Suprapubic skin (tissue), 4 donors: ENCODE results near the gene TMEM163. TPM values are rescaled to one million over a fixed set of nuclear protein-coding genes. Genes with fewer than 3 reads are reported as not detected.

Experiments
- DNase-seq, 2 donors: peaks; one replicate each; pipeline ENCODE4 v3.0.0-alpha.2; 2019; ENCODE audit warnings: low spot score in 2 of 2
- H3K27ac ChIP-seq: fragments of 200-600 bp; sonication (generic); one replicate; pipeline ENCODE4 v1.5.1; 2019
- H3K27me3 ChIP-seq: fragments of 200-600 bp; sonication (generic); one replicate; pipeline ENCODE4 v1.5.1; 2019
- H3K36me3 ChIP-seq: fragments of 200-600 bp; sonication (generic); one replicate; pipeline ENCODE4 v1.5.1; 2019
- H3K4me1 ChIP-seq: fragments of 200-600 bp; sonication (generic); one replicate; pipeline ENCODE4 v1.5.1; 2019
- H3K4me3 ChIP-seq: fragments of 200-600 bp; sonication (generic); one replicate; pipeline ENCODE4 v1.5.1; 2019; ENCODE audit warnings: mild to moderate bottlenecking
- H3K9me3 ChIP-seq: fragments of 200-600 bp; sonication (generic); one replicate; pipeline ENCODE4 v1.5.1; 2019
- EP300 ChIP-seq: sonication (generic); formaldehyde crosslinking; IDR thresholded peaks from one replicate; pipeline ENCODE4 v1.6.1; 2017; ENCODE audit warnings: antibody characterized with exemption
- POLR2A ChIP-seq, 2 donors: fragments of 450-650 bp; IDR thresholded peaks; one replicate each; pipeline ENCODE4 v1.6.1; 2017; ENCODE audit warnings: antibody characterized with exemption in 2 of 2, mild to moderate bottlenecking in 2 of 2, moderate library complexity in 2 of 2
- POLR2AphosphoS5 ChIP-seq, 3 donors: sonication (generic); formaldehyde crosslinking; IDR thresholded peaks; one replicate each; pipeline ENCODE4 v1.6.1; 2017; ENCODE audit warnings: antibody characterized with exemption in 3 of 3
- WGBS: methylation state at CpG from one replicate; pipeline ENCODE4 v1.1.5; 2018; 5-methylcytosine and 5-hydroxymethylcytosine counted together
- total RNA-seq, 4 donors: library from RNA; depleted of rRNA; stranded (reverse); fragments of >200 nt; gene quantifications; one replicate each; pipeline ENCODE4 v1.1.0, GENCODE V29; 2016
- TF ChIP-seq, protein P1 (sequence below), 2 donors: fragments of 200-600 bp in 1 of 2; fragments of 450-650 bp in 1 of 2; sonication (generic) in 1 of 2; IDR thresholded peaks; one replicate each; pipeline ENCODE4 v1.5.1; 2016 to 2019; ENCODE audit warnings: antibody characterized with exemption in 2 of 2, mild to moderate bottlenecking in 1 of 2, moderate library complexity in 1 of 2

The TMEM163 gene
- total RNA-seq, 4 donors from 2014 or later = 0.23 to 0.72 TPM; not detected in 2

DNA sequence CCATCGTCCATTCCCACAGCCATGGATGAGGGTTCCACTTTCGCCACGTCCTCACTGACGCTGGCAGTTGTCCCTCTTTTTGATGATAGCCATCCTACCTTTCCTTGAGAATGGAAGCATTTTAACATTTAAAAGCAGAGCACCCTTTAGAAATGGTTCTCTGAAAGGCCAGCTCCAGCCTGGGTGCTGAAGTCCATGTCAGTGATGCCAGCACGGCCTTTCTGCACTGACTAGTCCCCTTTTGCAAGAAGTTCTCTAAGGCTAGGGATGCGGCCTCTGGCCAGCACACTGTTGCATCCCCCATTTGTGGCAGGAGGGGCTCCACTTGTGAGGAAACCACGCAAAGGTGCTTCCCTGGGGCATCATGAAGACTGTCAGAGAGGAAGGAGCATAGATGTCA lies 261.4 kb downstream of the TMEM163 start:
- TF ChIP-seq POLR2A (IDR thresholded peaks at IDR 0.05) (no peak), EP300 (no peak), POLR2AphosphoS5 (IDR thresholded peaks at IDR 0.05) (no peak)
- TF ChIP-seq, protein P1, sequence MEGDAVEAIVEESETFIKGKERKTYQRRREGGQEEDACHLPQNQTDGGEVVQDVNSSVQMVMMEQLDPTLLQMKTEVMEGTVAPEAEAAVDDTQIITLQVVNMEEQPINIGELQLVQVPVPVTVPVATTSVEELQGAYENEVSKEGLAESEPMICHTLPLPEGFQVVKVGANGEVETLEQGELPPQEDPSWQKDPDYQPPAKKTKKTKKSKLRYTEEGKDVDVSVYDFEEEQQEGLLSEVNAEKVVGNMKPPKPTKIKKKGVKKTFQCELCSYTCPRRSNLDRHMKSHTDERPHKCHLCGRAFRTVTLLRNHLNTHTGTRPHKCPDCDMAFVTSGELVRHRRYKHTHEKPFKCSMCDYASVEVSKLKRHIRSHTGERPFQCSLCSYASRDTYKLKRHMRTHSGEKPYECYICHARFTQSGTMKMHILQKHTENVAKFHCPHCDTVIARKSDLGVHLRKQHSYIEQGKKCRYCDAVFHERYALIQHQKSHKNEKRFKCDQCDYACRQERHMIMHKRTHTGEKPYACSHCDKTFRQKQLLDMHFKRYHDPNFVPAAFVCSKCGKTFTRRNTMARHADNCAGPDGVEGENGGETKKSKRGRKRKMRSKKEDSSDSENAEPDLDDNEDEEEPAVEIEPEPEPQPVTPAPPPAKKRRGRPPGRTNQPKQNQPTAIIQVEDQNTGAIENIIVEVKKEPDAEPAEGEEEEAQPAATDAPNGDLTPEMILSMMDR (IDR thresholded peaks at IDR 0.05) = no peak
- peak; percentile 36 to 70 for DNase-seq
- Histone ChIP-seq H3K27me3 (no peaks in the 10 kb centered on the region), H3K4me1 (peaks cover 6% of the 10 kb centered on the region), H3K9me3 (no peaks in the 10 kb centered on the region), H3K4me3 (no peak overlapping the region), H3K27ac (no peak overlapping the region), H3K36me3 (peaks cover under 1% of the 10 kb centered on the region)
- WGBS = 92% methylated on average over 7 of the region's 7 CpGs

DNA sequence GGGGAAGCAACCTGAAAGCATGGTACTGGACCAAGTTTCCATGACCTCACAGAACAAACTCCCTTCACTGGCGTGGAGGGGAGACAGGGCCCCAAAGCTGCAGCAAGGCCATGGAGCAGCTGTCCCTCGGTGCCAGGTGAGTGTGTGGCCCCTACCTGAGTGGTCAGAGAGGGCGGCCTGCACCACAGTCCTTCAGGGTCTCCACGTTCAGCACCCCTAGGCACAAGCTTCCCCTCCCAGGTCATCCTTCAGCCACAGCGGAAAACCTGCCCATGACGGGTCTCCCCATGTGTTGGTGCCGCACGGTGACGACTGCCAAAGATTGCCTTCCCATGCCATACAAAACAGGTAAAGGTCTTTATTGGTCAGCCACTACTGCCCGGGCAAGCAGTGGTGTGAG lies 263.4 kb downstream of the TMEM163 start:
- Histone ChIP-seq H3K4me3 (no peak overlapping the region), H3K36me3 (peaks cover 6% of the 10 kb centered on the region), H3K9me3 (no peaks in the 10 kb centered on the region), H3K27ac (no peak overlapping the region), H3K4me1 (no peaks in the 10 kb centered on the region), H3K27me3 (no peaks in the 10 kb centered on the region)
- peak; percentile 44 to 58 for DNase-seq
- WGBS = 92% methylated on average over 2 of the region's 10 CpGs
- TF ChIP-seq EP300 (no peak), POLR2AphosphoS5 (IDR thresholded peaks at IDR 0.05) (no peak), POLR2A (IDR thresholded peaks at IDR 0.05) (no peak)
- TF ChIP-seq, protein P1 (IDR thresholded peaks at IDR 0.05) = no peak

DNA sequence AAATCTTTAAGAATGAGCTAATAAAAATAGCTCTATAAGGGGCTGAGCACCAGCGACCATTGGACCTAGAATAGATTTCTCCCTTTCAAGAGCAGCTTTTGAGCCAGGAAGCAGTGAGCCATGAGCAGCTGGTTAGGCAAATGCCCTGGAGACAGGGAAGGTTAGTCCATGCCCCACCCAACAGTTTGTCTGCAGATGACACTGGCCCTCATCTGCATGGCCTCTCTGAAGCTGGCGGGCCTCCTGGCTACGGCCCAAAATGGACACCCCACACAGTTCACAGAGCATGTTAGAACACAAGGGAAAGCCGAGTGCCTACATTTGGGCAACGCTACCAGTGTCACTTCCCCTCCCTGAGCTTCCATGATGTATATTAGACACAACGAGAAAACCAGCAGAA lies 263.9 kb downstream of the TMEM163 start:
- no peak overlapping the region for H3K27ac ChIP-seq
- WGBS = 61% methylated on average over 6 of the region's 6 CpGs

DNA sequence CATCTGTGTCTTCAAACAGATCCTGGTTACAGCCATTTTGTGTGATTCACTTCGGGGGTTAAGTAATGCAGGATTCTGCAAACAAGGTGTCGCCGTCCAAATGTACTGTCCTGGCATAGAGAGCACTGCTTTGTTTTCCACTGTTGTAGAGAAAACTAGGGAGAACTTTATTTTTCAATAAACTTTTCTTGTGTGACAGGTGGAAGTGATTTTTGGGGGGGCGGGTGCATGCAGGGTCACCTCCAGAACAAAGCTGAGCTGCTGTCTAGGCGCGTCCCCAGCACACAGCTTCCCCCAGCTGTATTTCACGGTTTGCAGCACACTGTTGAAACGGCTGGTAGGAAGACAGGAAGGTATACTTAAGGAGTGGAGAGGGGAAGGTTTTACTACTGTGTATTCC lies 264.4 kb downstream of the TMEM163 start:
- H3K27me3 ChIP-seq = no peaks in the 10 kb centered on the region
- no peaks in the 10 kb centered on the region for H3K9me3 ChIP-seq
- TF ChIP-seq EP300 (no peak), POLR2A (IDR thresholded peaks at IDR 0.05) (no peak), POLR2AphosphoS5 (IDR thresholded peaks at IDR 0.05) (no peak)
- TF ChIP-seq, protein P1 (IDR thresholded peaks at IDR 0.05) = no peak
- H3K4me1 ChIP-seq = no peaks in the 10 kb centered on the region
- no peak overlapping the region for H3K27ac ChIP-seq
- WGBS = 71% methylated on average over 8 of the region's 8 CpGs
- H3K36me3 ChIP-seq = peaks cover 15% of the 10 kb centered on the region
- no peak overlapping the region for H3K4me3 ChIP-seq
- DNase-seq = peak in 1 of 2 donors; percentile 21

More for the DNA sequence above, 263.9 kb downstream of the TMEM163 start:
- H3K4me3 ChIP-seq = no peak overlapping the region
- no peaks in the 10 kb centered on the region for H3K9me3 ChIP-seq
- H3K27me3 ChIP-seq = no peaks in the 10 kb centered on the region
- peaks cover 10% of the 10 kb centered on the region for H3K36me3 ChIP-seq
- peak; percentile 31 to 58 for DNase-seq
- TF ChIP-seq POLR2AphosphoS5 (IDR thresholded peaks at IDR 0.05) = no peak
- TF ChIP-seq, protein P1 (IDR thresholded peaks at IDR 0.05) = no peak
- no peak for TF ChIP-seq POLR2A (IDR thresholded peaks at IDR 0.05)
- TF ChIP-seq EP300 = no peak
- no peaks in the 10 kb centered on the region for H3K4me1 ChIP-seq

DNA sequence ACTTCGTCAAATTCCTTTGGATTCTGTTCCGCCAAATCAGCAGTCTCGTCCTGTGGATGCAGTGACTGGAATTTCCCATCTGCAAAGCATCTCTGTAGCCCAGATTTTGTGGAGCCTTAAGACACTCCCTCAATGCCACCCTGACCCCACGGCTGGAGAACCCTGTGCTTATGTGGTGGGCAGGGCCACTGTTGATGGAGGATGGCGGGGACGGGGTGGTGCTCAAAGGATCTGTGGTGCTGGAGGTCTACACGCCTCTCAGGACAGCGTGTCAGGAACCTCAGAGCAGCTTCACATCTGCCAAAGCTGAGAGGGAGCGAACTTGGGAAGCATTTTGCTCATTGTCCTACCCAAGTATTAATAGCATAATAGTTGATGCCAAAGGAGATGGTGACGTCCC lies 264.8 kb downstream of the TMEM163 start:
- H3K4me1 ChIP-seq = no peaks in the 10 kb centered on the region
- H3K9me3 ChIP-seq = no peaks in the 10 kb centered on the region
- H3K36me3 ChIP-seq = peaks cover 19% of the 10 kb centered on the region
- WGBS = 87% methylated on average over 10 of the region's 10 CpGs
- no peak overlapping the region for H3K4me3 ChIP-seq
- TF ChIP-seq, protein P1 (IDR thresholded peaks at IDR 0.05) = no peak
- TF ChIP-seq POLR2AphosphoS5 (IDR thresholded peaks at IDR 0.05) (no peak), POLR2A (IDR thresholded peaks at IDR 0.05) (no peak), EP300 (no peak)
- peak; percentile 17 to 66 for DNase-seq
- H3K27me3 ChIP-seq = no peaks in the 10 kb centered on the region
- H3K27ac ChIP-seq = no peak overlapping the region
